SK-N-SH treated with all-trans-retinoic acid at 6 μM for 48 hours (cell line): ENCODE data around the gene PDK1.

Source experiments
- ATAC-seq: fragments of 200-7000 bp; cut with Tn5 transposase; 3 replicates; pipeline ENCODE4 v1.9.1; 2020; ENCODE audit warnings: mild to moderate bottlenecking, moderate library complexity
- ARNTL ChIP-seq: fragments of 450-650 bp; formaldehyde crosslinking; IDR thresholded peaks from 2 replicates; pipeline ENCODE4 v1.5.0; 2020; ENCODE audit warnings: low read depth, mild to moderate bottlenecking, moderate library complexity, borderline replicate concordance
- ESRRG ChIP-seq: fragments of 250-450 bp; sonication (Bioruptor Pico); IDR thresholded peaks from 2 replicates; pipeline ENCODE4 v1.6.1; 2021; ENCODE audit warnings: mild to moderate bottlenecking
- ISL1 ChIP-seq: fragments of 250-450 bp; sonication (Bioruptor Pico); IDR thresholded peaks from 2 replicates; pipeline ENCODE4 v2.1.2; 2022; ENCODE audit warnings: mild to moderate bottlenecking, moderate library complexity
- OSR1 ChIP-seq: fragments of 250-450 bp; sonication (Bioruptor Pico); IDR thresholded peaks from 2 replicates; pipeline ENCODE4 v1.8.0; 2022; ENCODE audit warnings: moderate library complexity, mild to moderate bottlenecking, inconsistent platforms
- PATZ1 ChIP-seq: fragments of 250-450 bp; sonication (Bioruptor Pico); IDR thresholded peaks from 2 replicates; pipeline ENCODE4 v1.8.0; 2020; ENCODE audit warnings: mild to moderate bottlenecking, moderate library complexity, borderline replicate concordance
- POU6F1 ChIP-seq: fragments of 250-450 bp; sonication (Bioruptor Pico); IDR thresholded peaks from 2 replicates; pipeline ENCODE4 v1.8.0; 2021; ENCODE audit warnings: low read depth, mild to moderate bottlenecking, moderate library complexity, borderline replicate concordance
- PPARA ChIP-seq: fragments of 250-450 bp; sonication (Bioruptor Pico); IDR thresholded peaks from 2 replicates; pipeline ENCODE4 v1.5.0; 2020; ENCODE audit warnings: mild to moderate bottlenecking, borderline replicate concordance
- RARB ChIP-seq: fragments of 250-450 bp; sonication (Bioruptor Pico); IDR thresholded peaks from 2 replicates; pipeline ENCODE4 v1.8.0; 2021; ENCODE audit warnings: mild to moderate bottlenecking, moderate library complexity
- SNAI2 ChIP-seq: fragments of 250-450 bp; sonication (Bioruptor Pico); IDR thresholded peaks from 2 replicates; pipeline ENCODE4 v1.5.0; 2020; ENCODE audit warnings: mild to moderate bottlenecking, moderate library complexity
- TCF4 ChIP-seq: fragments of 250-450 bp; sonication (Bioruptor Pico); IDR thresholded peaks from 2 replicates; pipeline ENCODE4 v1.8.0; 2021; ENCODE audit warnings: mild to moderate bottlenecking, moderate library complexity, borderline replicate concordance
- TOX ChIP-seq: fragments of 250-450 bp; sonication (Bioruptor Pico); IDR thresholded peaks from 2 replicates; pipeline ENCODE4 v1.8.0; 2021; ENCODE audit warnings: mild to moderate bottlenecking, moderate library complexity, borderline replicate concordance
- TSHZ2 ChIP-seq: fragments of 250-450 bp; sonication (Bioruptor Pico); IDR thresholded peaks from 2 replicates; pipeline ENCODE4 v1.5.0; 2020; ENCODE audit warnings: mild to moderate bottlenecking, moderate library complexity
- ZC3H10 ChIP-seq: fragments of 250-450 bp; sonication (Bioruptor Pico); IDR thresholded peaks from 2 replicates; pipeline ENCODE4 v1.5.1; 2021; ENCODE audit warnings: mild to moderate bottlenecking, moderate library complexity
- ZFP3 ChIP-seq: fragments of 250-450 bp; sonication (Bioruptor Pico); IDR thresholded peaks from 2 replicates; pipeline ENCODE4 v1.5.0; 2020; ENCODE audit warnings: mild to moderate bottlenecking, moderate library complexity
- ZFP30 ChIP-seq: fragments of 450-650 bp; formaldehyde crosslinking; IDR thresholded peaks from 2 replicates; pipeline ENCODE4 v1.5.0; 2022; ENCODE audit warnings: mild to moderate bottlenecking, moderate library complexity
- ZNF565 ChIP-seq: fragments of 450-650 bp; formaldehyde crosslinking; conservative IDR thresholded peaks from 2 replicates; pipeline ENCODE4 v1.5.0; 2020; ENCODE audit warnings: low read depth, mild to moderate bottlenecking, moderate library complexity
- ZNF70 ChIP-seq: fragments of 450-650 bp; formaldehyde crosslinking; IDR thresholded peaks from 2 replicates; pipeline ENCODE4 v1.5.0; 2020; ENCODE audit warnings: mild to moderate bottlenecking, moderate library complexity
- ZNF8 ChIP-seq: fragments of 450-650 bp; formaldehyde crosslinking; IDR thresholded peaks from 2 replicates; pipeline ENCODE4 v1.5.0; 2020; ENCODE audit warnings: mild to moderate bottlenecking, moderate library complexity
- TF ChIP-seq, protein P1 (sequence below): fragments of 250-450 bp; sonication (Bioruptor Pico); IDR thresholded peaks from 2 replicates; pipeline ENCODE4 v1.5.1; 2020; ENCODE audit warnings: low read depth, mild to moderate bottlenecking, moderate library complexity
- TF ChIP-seq, protein P2 (sequence below): fragments of 250-450 bp; sonication (Bioruptor Pico); IDR thresholded peaks from 2 replicates; pipeline ENCODE4 v1.5.1; 2021; ENCODE audit warnings: mild to moderate bottlenecking, moderate library complexity

The PDK1 gene

GRCh38 chr2:172561270-172561669 lies 5.4 kb downstream of the PDK1 start (continued):
- no peak for TF ChIP-seq TSHZ2 (CRISPR knock-in tag)
- no peak for TF ChIP-seq SNAI2 (CRISPR knock-in tag)
- TF ChIP-seq ESRRG (CRISPR knock-in tag): no peak
- TF ChIP-seq TOX: no peak
- TF ChIP-seq ZNF565: no peak
- no peak for TF ChIP-seq TCF4 (CRISPR knock-in tag)

DNA sequence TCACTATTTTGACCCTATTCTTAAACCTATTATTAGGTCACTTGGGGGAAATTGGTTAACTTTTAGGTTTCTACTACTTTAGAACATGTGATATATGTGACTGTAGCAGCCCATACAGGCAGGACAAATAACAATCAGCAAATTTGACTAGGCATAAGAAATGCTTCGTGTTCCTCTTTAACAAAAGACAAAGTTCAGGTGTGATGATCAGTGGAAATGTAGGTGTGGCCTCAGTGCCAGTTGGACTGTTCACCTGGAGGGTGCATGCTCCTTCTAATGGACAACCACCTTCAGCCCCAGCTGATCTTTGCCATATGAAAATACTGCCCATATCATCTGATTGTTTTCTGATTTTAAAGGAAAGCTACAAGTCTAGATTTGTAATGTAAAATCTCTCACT lies 6.4 kb downstream of the PDK1 start:
- TF ChIP-seq ISL1 (CRISPR knock-in tag): no peak
- TF ChIP-seq POU6F1 (CRISPR knock-in tag): no peak
- TF ChIP-seq OSR1 (CRISPR knock-in tag): no peak
- TF ChIP-seq TCF4 (CRISPR knock-in tag): no peak
- no peak for TF ChIP-seq ZC3H10 (CRISPR knock-in tag)
- no peak for TF ChIP-seq ZNF70
- no peak for TF ChIP-seq PPARA
- no peak for TF ChIP-seq ZFP3 (CRISPR knock-in tag)
- no peak for TF ChIP-seq ZFP30 (CRISPR knock-in tag)
- no peak for ATAC-seq

- ATAC-seq: no peak
- no peak for TF ChIP-seq RARB
- TF ChIP-seq, protein P1, sequence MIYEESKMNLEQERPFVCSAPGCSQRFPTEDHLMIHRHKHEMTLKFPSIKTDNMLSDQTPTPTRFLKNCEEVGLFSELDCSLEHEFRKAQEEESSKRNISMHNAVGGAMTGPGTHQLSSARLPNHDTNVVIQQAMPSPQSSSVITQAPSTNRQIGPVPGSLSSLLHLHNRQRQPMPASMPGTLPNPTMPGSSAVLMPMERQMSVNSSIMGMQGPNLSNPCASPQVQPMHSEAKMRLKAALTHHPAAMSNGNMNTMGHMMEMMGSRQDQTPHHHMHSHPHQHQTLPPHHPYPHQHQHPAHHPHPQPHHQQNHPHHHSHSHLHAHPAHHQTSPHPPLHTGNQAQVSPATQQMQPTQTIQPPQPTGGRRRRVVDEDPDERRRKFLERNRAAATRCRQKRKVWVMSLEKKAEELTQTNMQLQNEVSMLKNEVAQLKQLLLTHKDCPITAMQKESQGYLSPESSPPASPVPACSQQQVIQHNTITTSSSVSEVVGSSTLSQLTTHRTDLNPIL (CRISPR knock-in tag): no peak
- TF ChIP-seq, protein P2, sequence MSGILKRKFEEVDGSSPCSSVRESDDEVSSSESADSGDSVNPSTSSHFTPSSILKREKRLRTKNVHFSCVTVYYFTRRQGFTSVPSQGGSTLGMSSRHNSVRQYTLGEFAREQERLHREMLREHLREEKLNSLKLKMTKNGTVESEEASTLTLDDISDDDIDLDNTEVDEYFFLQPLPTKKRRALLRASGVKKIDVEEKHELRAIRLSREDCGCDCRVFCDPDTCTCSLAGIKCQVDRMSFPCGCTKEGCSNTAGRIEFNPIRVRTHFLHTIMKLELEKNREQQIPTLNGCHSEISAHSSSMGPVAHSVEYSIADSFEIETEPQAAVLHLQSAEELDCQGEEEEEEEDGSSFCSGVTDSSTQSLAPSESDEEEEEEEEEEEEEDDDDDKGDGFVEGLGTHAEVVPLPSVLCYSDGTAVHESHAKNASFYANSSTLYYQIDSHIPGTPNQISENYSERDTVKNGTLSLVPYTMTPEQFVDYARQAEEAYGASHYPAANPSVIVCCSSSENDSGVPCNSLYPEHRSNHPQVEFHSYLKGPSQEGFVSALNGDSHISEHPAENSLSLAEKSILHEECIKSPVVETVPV: no peak
- no peak for TF ChIP-seq TCF4 (CRISPR knock-in tag)
- TF ChIP-seq, all 23 proteins: peak for 0
These were observed 8.5 kb downstream of the PDK1 start for GRCh38 chr2:172564376-172564775.

GRCh38 chr2:172571245-172571644 lies 15.4 kb downstream of the PDK1 start:
- ATAC-seq: no peak
- TF ChIP-seq SNAI2 (CRISPR knock-in tag): no peak
- TF ChIP-seq TCF4 (CRISPR knock-in tag): no peak

DNA sequence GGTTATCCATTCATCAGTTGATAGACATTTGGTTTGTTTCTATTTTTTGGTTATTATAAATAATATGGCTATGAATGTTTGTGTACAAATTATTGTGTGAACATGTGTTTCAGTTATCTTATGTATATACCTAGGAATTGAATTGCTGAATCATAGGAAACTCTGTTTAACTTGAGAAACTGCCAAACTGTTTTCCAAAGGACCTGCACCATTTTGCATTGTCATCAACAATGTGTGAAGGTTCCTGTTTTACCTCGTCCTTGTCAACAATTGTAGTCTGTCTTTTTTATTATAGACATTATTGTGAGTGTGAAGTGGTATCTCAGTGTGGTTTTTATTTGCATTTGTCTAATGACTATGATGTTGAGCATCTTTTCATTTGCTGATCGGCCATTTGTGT lies 17.1 kb downstream of the PDK1 start:
- TF ChIP-seq ZNF8 (CRISPR knock-in tag): no peak

DNA sequence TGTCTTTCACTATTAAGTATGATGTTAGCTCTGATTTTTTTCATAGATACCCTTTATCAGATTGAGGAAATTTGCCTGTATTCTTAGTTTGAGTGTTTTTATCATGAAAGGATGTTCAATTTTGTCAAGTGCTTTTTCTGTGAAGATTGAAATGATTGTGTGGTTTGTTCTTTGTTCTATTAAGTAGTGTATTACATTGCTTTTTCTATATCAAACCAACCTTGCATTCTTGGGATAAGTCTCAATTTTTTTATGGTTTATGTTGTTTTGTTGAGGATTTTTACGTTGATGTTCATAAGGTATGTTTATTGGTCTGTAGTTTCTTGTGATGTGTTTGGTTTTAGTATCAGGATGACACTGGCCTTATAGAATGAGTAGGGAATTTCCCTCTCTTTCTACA lies 19.1 kb downstream of the PDK1 start:
- no peak for ATAC-seq
- no peak for TF ChIP-seq SNAI2 (CRISPR knock-in tag)
- TF ChIP-seq ZNF8 (CRISPR knock-in tag): no peak
- no peak for TF ChIP-seq PATZ1
- TF ChIP-seq OSR1 (CRISPR knock-in tag): no peak
- no peak for TF ChIP-seq TOX
- TF ChIP-seq, protein P2: no peak
- TF ChIP-seq ZNF70: no peak
- no peak for TF ChIP-seq ZFP30 (CRISPR knock-in tag)
- TF ChIP-seq ARNTL (CRISPR knock-in tag): no peak
- no peak for TF ChIP-seq TSHZ2 (CRISPR knock-in tag)
- no peak for TF ChIP-seq ISL1 (CRISPR knock-in tag)

More for the DNA sequence above, 17.1 kb downstream of the PDK1 start:
- no peak for ATAC-seq
